ENCODE measurements around the gene IMPG1.

GRCh38 chr6:76014626-76015530, 57.6 kb downstream of the IMPG1 start:
- TF ChIP-seq CTCF (IDR thresholded peaks at IDR 0.05) (no peak), POLR2A (IDR thresholded peaks at IDR 0.05) (no peak)

Data from body of pancreas (tissue), 4 donors.